Panc1 (cell line): ENCODE results near the gene KCNMB2. TPM values are rescaled to one million over a fixed set of nuclear protein-coding genes. Genes with fewer than 3 reads are reported as not detected.

Source experiments
- ATAC-seq: fragments of 200-7000 bp; cut with Tn5 transposase; 2 replicates; pipeline ENCODE4 v1.9.1; 2020; ENCODE audit warnings: mild to moderate bottlenecking, moderate library complexity
- BruUV-seq: library from RNA; stranded (reverse); fragments of 400-500 nt; replicated peaks from 2 replicates; lab custom pipeline; 2021; lab: Mats Ljungman, UMichigan
- CTCF ChIA-PET: fragments of 300-600 bp; sonication (Branson Sonifier 250); formaldehyde crosslinking; loops from one replicate; lab custom pipeline; 2022; ENCODE audit warnings: antibody characterized with exemption; lab: Charles Lee
- POLR2A ChIA-PET: fragments of 300-600 bp; sonication (Branson Sonifier 250); formaldehyde crosslinking; loops from one replicate; lab custom pipeline; 2022; ENCODE audit warnings: antibody characterized with exemption; lab: Charles Lee
- DNase-seq: peaks from one replicate; pipeline ENCODE4 v3.0.0-alpha.2; 2010; ENCODE audit warnings: low read depth, low spot score
- H3K27ac ChIP-seq: 2 replicates; pipeline ENCODE4 v1.5.1; 2011; ENCODE audit warnings: mild to moderate bottlenecking, low read length, inconsistent platforms
- H3K27me3 ChIP-seq: fragments of 200-500 bp; sonication (Bioruptor generic); 2 replicates; pipeline ENCODE4 v1.6.0; 2014; ENCODE audit warnings: low read length, inconsistent platforms; ENCODE audit not compliant: control insufficient read depth, insufficient read depth
- H3K36me3 ChIP-seq: fragments of 200-500 bp; sonication (Bioruptor generic); 2 replicates; pipeline ENCODE4 v1.5.1; 2014; ENCODE audit warnings: inconsistent platforms, mild to moderate bottlenecking, low read length, moderate library complexity; ENCODE audit not compliant: control insufficient read depth, insufficient read depth
- H3K4me1 ChIP-seq: 2 replicates; pipeline ENCODE4 v1.5.1; 2011; ENCODE audit warnings: inconsistent platforms, mild to moderate bottlenecking, low read length, moderate library complexity; ENCODE audit not compliant: control insufficient read depth, insufficient read depth
- H3K4me3 ChIP-seq, 2 experiments: 2 replicates each; pipeline ENCODE4 v1.5.1; 2011 to 2012; ENCODE audit warnings: low read depth in 2 of 2, low read length in 2 of 2, mild to moderate bottlenecking in 2 of 2, inconsistent platforms in 1 of 2, moderate library complexity in 1 of 2
- H3K9me3 ChIP-seq: fragments of 200-500 bp; sonication (Bioruptor generic); 2 replicates; pipeline ENCODE4 v1.5.1; 2014; ENCODE audit warnings: low read depth, mild to moderate bottlenecking, inconsistent platforms, low read length, moderate library complexity; ENCODE audit not compliant: control insufficient read depth, insufficient read depth
- POLR2AphosphoS5 ChIP-seq: IDR thresholded peaks from 2 replicates; pipeline ENCODE4 v1.6.1; 2012; ENCODE audit warnings: mild to moderate bottlenecking, low read depth, low read length, moderate library complexity
- SIN3A ChIP-seq: IDR thresholded peaks from 2 replicates; pipeline ENCODE4 v1.6.1; 2012; ENCODE audit warnings: low read depth, mild to moderate bottlenecking, low read length, moderate library complexity, borderline replicate concordance; ENCODE audit not compliant: insufficient read depth
- TCF7L2 ChIP-seq: IDR thresholded peaks from 2 replicates; pipeline ENCODE4 v1.6.1; 2011; ENCODE audit warnings: mild to moderate bottlenecking, low read depth, low read length, inconsistent platforms
- in situ Hi-C: cut with HindIII; loops from 2 replicates; pipeline ENCODE4 v1.10.0; 2016; ENCODE audit warnings: low sequenced_read_pairs, low pct_unique_long_range_greater_than_20kb
- intact Hi-C: fragments of 100-400 bp; cut with micrococcal nuclease; formaldehyde crosslinking; loops from one replicate; pipeline ENCODE4 v1.10.0; 2022; ENCODE audit not compliant: unreplicated experiment
- total RNA-seq: library from RNA; stranded (reverse); gene quantifications from one replicate; pipeline ENCODE4 v1.2.1, GENCODE V29; 2021; ENCODE audit not compliant: unreplicated experiment
- TF ChIP-seq, protein P1 (sequence below): fragments of 450-650 bp; IDR thresholded peaks from 2 replicates; pipeline ENCODE4 v1.5.1; 2017; ENCODE audit warnings: mild to moderate bottlenecking
- TF ChIP-seq, protein P2 (sequence below), 2 experiments: IDR thresholded peaks; 2 replicates each; pipeline ENCODE4 v1.6.1; 2011 to 2012; ENCODE audit warnings: low read depth in 2 of 2, control low read depth in 1 of 2, low read length in 1 of 2, mild to moderate bottlenecking in 1 of 2, moderate library complexity in 1 of 2; ENCODE audit not compliant: insufficient read depth in 1 of 2

Gene KCNMB2
- total RNA-seq, 1 experiment from 2014 or later: not detected

DNA sequence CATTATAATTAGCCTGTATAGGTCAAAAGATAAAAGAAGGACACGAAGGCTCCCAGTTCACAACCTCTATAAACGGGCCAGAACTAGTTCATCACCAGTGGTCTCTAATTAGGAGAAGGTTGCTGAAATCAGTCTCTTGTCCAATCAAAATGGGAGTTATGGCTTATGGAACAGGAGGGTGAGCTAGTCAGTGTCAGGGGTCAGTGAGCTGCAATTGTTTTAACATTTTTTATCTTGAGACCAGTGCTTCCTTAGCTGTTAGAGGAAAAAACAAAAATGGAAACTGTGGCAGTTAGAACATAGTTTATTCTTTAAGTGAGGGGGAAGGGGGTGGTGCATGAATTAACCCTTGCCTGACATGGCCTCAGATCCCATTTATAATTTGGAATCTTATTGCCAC lies 141.7 kb downstream of the KCNMB2 start:
- POLR2A ChIA-PET: no interaction called here
- Histone ChIP-seq H3K4me3 (no peak overlapping the region), H3K27me3 (no peaks in the 10 kb centered on the region), H3K9me3 (no peaks in the 10 kb centered on the region), H3K4me1 (no peaks in the 10 kb centered on the region), H3K27ac (no peak overlapping the region), H3K36me3 (no peaks in the 10 kb centered on the region)
- CTCF ChIA-PET: no interaction called here
- TF ChIP-seq POLR2AphosphoS5 (no peak), SIN3A (no peak), TCF7L2 (no peak)
- TF ChIP-seq, protein P1, sequence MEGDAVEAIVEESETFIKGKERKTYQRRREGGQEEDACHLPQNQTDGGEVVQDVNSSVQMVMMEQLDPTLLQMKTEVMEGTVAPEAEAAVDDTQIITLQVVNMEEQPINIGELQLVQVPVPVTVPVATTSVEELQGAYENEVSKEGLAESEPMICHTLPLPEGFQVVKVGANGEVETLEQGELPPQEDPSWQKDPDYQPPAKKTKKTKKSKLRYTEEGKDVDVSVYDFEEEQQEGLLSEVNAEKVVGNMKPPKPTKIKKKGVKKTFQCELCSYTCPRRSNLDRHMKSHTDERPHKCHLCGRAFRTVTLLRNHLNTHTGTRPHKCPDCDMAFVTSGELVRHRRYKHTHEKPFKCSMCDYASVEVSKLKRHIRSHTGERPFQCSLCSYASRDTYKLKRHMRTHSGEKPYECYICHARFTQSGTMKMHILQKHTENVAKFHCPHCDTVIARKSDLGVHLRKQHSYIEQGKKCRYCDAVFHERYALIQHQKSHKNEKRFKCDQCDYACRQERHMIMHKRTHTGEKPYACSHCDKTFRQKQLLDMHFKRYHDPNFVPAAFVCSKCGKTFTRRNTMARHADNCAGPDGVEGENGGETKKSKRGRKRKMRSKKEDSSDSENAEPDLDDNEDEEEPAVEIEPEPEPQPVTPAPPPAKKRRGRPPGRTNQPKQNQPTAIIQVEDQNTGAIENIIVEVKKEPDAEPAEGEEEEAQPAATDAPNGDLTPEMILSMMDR: no peak
- TF ChIP-seq, protein P2, sequence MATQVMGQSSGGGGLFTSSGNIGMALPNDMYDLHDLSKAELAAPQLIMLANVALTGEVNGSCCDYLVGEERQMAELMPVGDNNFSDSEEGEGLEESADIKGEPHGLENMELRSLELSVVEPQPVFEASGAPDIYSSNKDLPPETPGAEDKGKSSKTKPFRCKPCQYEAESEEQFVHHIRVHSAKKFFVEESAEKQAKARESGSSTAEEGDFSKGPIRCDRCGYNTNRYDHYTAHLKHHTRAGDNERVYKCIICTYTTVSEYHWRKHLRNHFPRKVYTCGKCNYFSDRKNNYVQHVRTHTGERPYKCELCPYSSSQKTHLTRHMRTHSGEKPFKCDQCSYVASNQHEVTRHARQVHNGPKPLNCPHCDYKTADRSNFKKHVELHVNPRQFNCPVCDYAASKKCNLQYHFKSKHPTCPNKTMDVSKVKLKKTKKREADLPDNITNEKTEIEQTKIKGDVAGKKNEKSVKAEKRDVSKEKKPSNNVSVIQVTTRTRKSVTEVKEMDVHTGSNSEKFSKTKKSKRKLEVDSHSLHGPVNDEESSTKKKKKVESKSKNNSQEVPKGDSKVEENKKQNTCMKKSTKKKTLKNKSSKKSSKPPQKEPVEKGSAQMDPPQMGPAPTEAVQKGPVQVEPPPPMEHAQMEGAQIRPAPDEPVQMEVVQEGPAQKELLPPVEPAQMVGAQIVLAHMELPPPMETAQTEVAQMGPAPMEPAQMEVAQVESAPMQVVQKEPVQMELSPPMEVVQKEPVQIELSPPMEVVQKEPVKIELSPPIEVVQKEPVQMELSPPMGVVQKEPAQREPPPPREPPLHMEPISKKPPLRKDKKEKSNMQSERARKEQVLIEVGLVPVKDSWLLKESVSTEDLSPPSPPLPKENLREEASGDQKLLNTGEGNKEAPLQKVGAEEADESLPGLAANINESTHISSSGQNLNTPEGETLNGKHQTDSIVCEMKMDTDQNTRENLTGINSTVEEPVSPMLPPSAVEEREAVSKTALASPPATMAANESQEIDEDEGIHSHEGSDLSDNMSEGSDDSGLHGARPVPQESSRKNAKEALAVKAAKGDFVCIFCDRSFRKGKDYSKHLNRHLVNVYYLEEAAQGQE (IDR thresholded peaks at IDR 0.05; ENCODE audit: insufficient read depth in 1 of 2, low read depth in 2 of 2, low read length in 1 of 2): no peak
- DNase-seq (no peak), ATAC-seq (no peak)
- intact Hi-C loops (no loop called here), in situ Hi-C loops (no loop called here)
- BruUV-seq: no TSS peak

DNA sequence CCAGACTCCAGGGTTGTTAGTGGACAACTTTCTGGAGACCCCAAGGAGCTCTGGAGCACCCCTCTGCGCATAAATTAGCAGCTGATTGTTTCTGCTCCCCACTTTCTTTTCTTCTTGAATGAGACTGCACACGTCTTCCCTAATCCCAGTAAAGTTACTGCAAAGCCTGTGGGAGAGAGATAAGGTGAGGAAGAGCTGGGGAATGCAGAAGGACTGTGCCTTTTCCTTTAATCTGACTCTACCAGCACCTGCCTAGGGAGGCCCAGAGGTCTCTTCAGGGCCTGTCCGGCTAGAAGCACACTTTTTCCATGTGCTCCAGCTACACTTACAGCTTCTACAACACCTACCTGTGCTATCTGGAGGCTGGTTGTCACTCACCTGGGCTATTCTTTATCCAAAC lies 143.8 kb downstream of the KCNMB2 start:
- ATAC-seq (no peak), DNase-seq (no peak)
- Histone ChIP-seq H3K4me1 (no peaks in the 10 kb centered on the region), H3K27ac (no peak overlapping the region), H3K36me3 (no peaks in the 10 kb centered on the region), H3K9me3 (no peaks in the 10 kb centered on the region), H3K27me3 (no peaks in the 10 kb centered on the region), H3K4me3 (no peak overlapping the region)
- BruUV-seq: no TSS peak
- TF ChIP-seq TCF7L2 (no peak), SIN3A (no peak), POLR2AphosphoS5 (no peak)
- TF ChIP-seq, protein P2 (IDR thresholded peaks at IDR 0.05; ENCODE audit: insufficient read depth in 1 of 2, low read depth in 2 of 2, low read length in 1 of 2): no peak
- TF ChIP-seq, protein P1: no peak
- ChIA-PET CTCF (no interaction called here), POLR2A (no interaction called here)
- intact Hi-C loops (no loop called here), in situ Hi-C loops (no loop called here)
